GM21825 (cell line): Measurements from ENCODE around the gene AP1B1.
"Not testable (repeated sequence)": the region's sequence is repeated elsewhere in the genome, so short reads cannot be mapped to it uniquely, and the experiment has no call there.

Experiments used
- ATAC-seq: cut with Tn5 transposase; IDR thresholded peaks from one replicate; pipeline ENCODE4 v1.9.1; 2021; ENCODE audit warnings: mild to moderate bottlenecking, moderate library complexity; ENCODE audit not compliant: unreplicated experiment

Gene AP1B1

DNA sequence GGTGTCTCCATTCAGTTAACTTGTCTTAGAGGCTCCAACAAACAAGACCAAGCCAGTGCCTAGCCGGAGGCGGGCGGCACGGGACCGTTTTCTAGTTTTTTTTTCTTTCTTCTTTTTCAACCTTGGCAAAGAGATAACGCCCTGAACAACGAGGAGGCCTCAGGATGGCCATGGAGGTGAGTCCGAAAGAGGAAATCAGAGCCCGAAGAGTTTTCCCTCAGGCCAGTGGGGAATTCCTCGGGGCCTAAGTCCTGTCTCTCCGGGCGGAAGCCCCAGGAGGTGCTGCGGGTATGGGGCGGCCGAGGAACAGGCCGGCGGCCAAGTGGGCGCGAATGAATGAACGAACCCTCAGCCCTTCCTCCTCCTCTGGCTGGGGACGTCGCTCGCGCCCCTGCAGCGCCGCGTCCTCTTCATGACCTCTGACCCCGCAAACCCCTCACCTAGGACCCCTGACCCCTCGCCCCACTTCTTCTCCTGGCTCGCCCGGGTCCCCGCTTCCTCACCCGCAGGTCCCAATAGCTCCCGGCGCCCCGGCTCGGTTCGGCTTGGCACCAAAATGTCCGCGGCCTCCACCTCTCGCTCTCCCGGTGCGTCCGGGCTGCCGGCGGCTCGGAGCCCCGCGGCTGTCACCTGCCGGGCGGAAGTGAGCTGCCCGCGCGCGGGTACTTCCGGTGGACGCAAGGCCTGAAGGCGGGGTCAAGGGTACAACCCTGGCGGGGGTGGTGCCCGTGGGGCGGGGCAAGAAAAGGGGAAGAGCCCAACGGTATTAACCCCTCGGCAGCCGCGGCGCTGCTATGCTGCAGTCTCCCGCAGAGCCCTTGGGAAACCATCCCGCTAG lies at the start of gene AP1B1:
TSS of gene AP1B1 (minus strand) at position 650 of the 838 bp plus-strand sequence. CDS start 21,327 bp downstream, outside the sequence.
- ATAC-seq, result peak; percentile 76

DNA sequence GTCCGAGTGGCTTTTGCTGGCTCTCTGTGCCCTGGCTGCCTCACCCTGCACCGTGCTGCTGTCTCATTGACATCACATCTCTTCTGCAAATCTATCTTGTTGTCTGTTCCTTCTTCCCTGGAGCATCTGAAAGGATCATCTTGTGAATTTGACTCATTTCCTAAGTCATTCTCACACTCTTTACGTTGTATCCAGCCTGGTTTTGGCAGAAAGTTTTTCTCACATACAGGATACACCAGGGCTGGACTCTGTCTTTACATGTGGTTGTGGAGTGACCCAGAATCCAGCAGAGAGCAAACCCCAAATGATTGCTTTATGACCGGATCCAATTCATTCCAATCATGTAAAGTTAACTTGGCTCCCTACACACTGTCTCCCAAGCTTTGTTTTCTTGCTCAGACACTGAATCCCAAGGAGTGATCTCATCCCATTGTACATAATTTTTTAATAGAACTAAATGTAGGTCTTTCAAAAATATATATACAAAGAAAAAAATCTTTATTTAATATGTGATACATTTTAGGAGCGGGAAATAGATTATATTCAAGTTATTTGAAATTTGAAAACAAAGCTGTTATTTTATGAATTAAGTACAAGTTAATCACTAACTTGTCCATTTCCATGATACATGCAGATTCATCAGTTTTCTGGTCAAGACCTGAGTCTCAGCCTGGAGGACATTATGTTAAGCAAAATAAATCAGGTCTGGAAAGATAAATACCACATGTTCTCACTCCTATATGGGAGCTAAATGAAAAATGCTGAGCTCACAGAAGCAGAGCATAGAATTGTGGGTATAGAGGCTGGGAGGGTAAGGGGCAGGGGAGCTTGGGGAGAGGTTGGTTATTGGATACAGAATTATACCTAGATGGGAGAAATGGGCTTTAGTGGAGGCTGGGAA lies 47.1 kb upstream of the AP1B1 start:
- ATAC-seq, result no peak

DNA sequence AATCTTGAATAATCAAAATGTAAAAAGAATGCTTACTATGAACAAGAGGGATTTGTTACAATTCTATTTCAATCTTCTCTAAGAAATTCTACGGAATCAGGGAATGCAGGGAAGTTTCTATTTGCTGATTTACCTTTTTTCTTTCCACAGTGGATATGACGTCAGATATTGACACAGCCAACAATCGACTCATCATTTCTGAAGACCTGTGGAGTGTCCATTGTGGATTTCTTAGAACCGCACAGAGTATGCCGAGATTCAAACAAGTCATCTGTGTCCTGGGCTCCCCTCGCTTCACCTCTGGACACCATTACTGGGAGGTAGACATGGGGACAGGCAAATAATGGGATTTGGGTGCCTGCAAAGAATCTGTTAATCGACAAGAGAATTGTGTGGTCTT lies 45.9 kb upstream of the AP1B1 start:
- no peak for ATAC-seq

- no peak for ATAC-seq
These were observed 45.5 kb upstream of the AP1B1 start for GRCh38 chr22:29433856-29434255.

- no peak for ATAC-seq
These were observed 43.6 kb upstream of the AP1B1 start for GRCh38 chr22:29431986-29432385.

GRCh38 chr22:29427176-29427760 lies 38.9 kb upstream of the AP1B1 start:
- ATAC-seq, result no peak

DNA sequence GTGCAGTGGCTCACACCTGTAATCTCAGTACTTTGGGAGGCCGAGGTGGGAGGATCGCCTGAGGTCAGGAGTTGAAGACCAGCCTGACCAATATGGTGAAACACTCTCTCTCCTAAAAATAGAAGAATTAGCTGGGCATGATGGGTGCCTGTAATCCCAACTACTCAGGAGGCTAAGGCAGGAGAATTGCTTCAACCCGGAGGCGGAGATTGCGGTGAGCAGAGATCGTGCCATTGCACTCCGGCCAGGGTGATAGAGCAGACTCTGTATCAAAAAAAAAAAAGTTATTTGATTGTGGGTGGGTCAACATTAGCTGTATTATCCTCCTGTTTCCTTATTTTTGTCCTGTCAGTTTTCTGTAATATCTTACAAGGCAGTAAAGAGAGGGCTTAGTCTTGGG lies 38.1 kb upstream of the AP1B1 start:
- ATAC-seq, result no peak

- not testable (repeated sequence) for ATAC-seq
These were observed 30.3 kb upstream of the AP1B1 start for GRCh38 chr22:29418704-29419103.

GRCh38 chr22:29414951-29415591 lies 26.7 kb upstream of the AP1B1 start:
- ATAC-seq, result not testable (repeated sequence)

GRCh38 chr22:29412772-29413171 lies 24.4 kb upstream of the AP1B1 start:
- ATAC-seq, result not testable (repeated sequence)

DNA sequence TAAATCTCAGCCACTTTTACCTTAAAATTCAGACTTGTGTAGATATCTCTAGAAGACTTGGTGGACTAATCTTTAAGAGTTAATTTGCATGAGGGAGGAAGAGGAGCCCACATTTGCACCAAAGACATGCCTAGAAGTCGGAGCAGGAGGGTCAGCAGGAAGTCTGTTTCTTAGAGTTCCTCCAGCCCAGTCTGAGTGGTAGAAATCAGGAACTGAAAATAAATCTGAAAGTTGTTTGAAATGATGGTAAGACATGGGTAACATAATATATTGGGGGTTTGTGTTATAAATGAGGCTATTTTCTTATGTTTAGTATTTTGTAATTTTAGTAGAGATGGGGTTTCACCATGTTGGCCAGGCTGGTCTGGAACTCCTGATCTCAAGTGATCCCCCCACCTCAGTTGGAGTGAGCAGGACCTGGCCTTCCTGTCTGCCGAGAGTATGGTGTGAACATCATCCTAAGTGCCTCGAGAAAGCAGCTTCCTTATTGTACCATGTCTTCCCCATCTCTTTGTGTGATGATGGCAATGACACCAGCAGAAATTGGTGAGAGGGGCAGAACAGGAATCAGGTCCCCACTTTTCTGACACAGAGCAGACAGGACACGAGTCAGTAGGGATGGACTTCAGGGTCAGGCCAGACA lies 23.3 kb upstream of the AP1B1 start:
- peak; percentile 51 for ATAC-seq

DNA sequence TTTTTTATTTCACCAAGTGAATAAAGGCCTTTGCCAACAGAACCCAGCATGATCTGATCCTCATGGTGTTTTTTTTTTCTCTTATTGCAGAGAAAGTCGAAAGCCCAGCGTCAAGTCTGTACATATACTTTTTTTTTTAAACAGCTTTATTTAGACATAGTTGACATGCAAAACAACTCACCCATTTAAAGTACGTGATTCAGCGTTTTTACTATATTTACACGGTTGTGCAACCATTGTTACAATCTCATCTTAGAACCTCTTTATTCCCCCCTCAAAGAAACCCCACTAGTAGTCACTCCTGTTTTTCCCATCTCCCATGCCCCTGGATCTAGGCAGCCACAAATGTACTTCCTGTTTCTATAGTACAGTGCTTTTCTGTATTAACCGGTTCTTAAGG lies 20.6 kb upstream of the AP1B1 start:
- no peak for ATAC-seq

DNA sequence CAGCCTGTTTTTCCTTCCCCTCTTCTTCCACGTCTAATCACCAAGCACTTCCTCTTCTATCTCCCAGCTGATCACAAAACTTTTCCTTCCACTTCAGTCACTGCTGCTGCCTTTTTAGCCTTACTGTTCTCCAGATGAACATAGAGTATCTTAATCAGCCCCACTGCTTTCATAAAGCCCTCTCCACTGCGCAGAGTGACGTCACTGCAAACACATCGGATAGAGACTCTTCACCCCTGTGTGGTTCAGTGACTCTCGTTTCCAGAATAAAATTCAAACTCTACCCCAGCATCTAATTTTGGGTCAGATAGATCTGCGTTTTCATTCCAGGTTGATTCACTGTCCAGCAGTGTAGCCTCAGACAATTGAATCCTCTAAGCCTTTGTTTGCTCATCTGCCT lies 13.2 kb upstream of the AP1B1 start:
- ATAC-seq, result not testable (repeated sequence)

DNA sequence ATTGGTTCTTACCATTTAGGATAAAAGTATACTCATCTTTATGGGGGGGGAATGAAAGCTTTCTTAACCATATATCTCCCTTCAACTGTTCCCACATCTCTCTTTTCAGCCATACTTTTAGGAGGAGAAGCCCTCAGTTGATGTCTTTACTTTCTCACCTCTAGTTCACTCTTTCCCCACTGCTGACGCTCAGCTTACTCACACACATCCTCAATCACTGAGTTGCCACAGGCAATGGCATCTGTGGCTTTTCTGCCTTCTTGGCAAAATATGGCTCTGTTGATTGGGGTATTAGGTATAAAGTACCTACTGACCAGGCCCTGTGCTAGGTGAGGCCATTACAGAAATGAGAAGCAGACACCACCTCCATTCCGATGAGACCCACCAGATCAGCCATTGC lies 12.2 kb upstream of the AP1B1 start:
- ATAC-seq, result no peak

DNA sequence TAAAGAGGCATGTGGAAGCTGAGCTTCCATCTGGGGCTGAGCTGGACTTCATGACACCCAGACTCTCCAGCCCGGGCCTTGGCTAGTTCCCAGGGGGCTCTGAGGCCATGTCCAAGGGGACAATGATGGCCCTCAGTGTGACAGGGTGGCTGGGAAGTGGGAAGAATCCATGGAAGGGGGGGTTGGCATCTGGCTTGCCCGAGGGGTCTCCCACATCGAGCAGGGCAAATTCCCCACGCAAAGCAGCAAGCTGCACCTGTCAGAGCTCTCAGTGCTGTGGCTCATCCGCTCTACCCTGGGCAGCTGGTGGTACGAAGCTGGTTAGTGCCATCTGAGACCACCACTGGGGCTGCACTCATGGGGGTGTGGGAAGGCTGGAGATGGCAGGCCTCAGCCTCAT lies 9.4 kb upstream of the AP1B1 start:
- no peak for ATAC-seq

DNA sequence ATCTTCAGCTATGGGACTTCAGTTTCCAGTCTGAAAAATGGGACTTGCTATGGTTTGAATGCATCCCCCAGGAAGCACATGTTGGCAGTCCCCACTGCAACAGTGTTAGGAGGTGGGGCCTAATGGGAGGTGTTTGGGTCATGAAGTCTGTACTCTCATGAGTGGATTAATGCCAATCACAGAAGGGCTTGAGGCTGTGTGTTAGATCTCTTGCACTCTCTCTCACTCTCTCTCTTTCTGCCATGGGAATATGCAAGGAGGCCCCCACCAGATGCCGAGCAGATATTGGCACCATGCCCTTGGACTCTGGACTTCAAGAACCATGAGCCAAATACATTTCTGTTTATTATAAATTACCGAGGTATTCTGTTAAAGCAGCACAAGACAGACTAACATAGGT lies 7.8 kb upstream of the AP1B1 start:
- no peak for ATAC-seq

- peak; percentile 60 for ATAC-seq
These were observed 6.7 kb upstream of the AP1B1 start for GRCh38 chr22:29394931-29395581.

DNA sequence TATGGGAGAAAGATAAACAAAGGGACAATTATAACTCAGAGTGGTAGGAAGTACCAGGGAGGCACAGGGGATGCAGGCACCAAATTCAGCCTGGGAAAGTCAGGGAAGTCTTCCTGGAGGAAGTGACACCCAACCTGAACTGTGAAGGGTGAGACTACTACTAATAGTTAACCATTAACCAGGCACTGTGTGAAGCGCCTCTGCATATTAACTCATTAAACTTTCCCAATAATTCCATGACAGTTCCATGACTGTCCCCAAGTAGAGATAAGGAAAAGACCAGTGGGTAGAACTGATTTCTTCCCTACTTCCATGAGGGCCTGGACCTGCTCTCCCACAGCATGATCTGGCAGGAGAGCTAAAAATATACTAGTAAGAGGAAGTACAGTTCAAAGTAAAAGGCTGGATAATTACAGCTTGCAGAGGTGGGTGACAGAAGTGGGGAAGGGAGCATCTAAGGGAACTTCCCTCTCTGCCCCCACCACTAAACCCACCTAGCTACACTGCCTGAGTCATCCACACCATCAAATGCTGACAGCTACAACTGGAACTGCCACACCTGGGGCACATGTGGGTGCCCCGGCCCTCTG lies 4.7 kb upstream of the AP1B1 start:
- ATAC-seq, result no peak

- ATAC-seq, result no peak
These were observed 3.2 kb upstream of the AP1B1 start for GRCh38 chr22:29391546-29391945.

- no peak for ATAC-seq
These were observed 1.9 kb upstream of the AP1B1 start for GRCh38 chr22:29390270-29390669.
